A549 treated with DMSO at 1 μM for 4 hours (cell line): ENCODE results near the gene SRRM5. TPM values are rescaled to one million over a fixed set of nuclear protein-coding genes. Genes with fewer than 3 reads are reported as not detected.

Experiments used
- total RNA-seq: library from RNA; stranded (reverse); fragments of 200-300 nt; extraction: Qiagen RNA extraction; gene quantifications from 5 replicates; pipeline ENCODE4 v1.2.3, GENCODE V29; 2022; ENCODE audit warnings: low read depth

SRRM5 gene
- total RNA-seq = 0.61 to 1.4 TPM (median 0.85 TPM) in 5 replicates

GRCh38 chr19:43611788-43612187 is at the start of gene SRRM5:
SRRM5 (plus strand) TSS chr19:43612088; CDS start chr19:43612122, 34 bp downstream.

GRCh38 chr19:43575156-43575950 is 36.5 kb upstream of the SRRM5 start, which contains the start of the genes PINLYP and XRCC1:
PINLYP (plus strand) TSS chr19:43575801; CDS start chr19:43577192, 1,391 bp downstream.
XRCC1 (minus strand) TSS chr19:43575527; CDS start chr19:43575458, 69 bp downstream.

GRCh38 chr19:43595999-43596841 is 15.7 kb upstream of the SRRM5 start, which contains the start of the genes IRGQ and ZNF576:
IRGQ (minus strand) TSS chr19:43596134; CDS start chr19:43595338, 796 bp downstream.
ZNF576 (plus strand) TSS chr19:43596595; CDS start chr19:43597109, 514 bp downstream.

GRCh38 chr19:43619262-43620060 is 7.6 kb downstream of the SRRM5 start, which contains the start of gene ZNF428:
ZNF428 (minus strand) TSS chr19:43619629; CDS start chr19:43614304, 5,325 bp downstream.

GRCh38 chr19:43639519-43640423 is 27.9 kb downstream of the SRRM5 start, which contains the start of gene CADM4:
CADM4 (minus strand) TSS chr19:43639850; CDS start chr19:43639790, 60 bp downstream.

Other genes with a start within 250 kb of the SRRM5 start
- not detected in 5 replicates for gene TEX101, start 197.2 kb upstream of the SRRM5 start, total RNA-seq
- 0.45 to 1.2 TPM (median 0.58 TPM) in 5 replicates for gene LYPD3, start 146.5 kb upstream of the SRRM5 start, total RNA-seq
- gene PHLDB3, start 107.3 kb upstream of the SRRM5 start, total RNA-seq = 8.5 to 13.2 TPM (median 9.7 TPM) in 5 replicates
- gene ETHE1, start 84.9 kb upstream of the SRRM5 start, total RNA-seq = 50.5 to 52.8 TPM (median 51.5 TPM) in 5 replicates
- gene ZNF575, start 78.9 kb upstream of the SRRM5 start, total RNA-seq = 1.4 to 2.6 TPM (median 1.9 TPM) in 5 replicates
- gene XRCC1, start 36.6 kb upstream of the SRRM5 start, total RNA-seq = 27.8 to 35.5 TPM (median 28.8 TPM) in 5 replicates
- gene PINLYP, start 36.3 kb upstream of the SRRM5 start, total RNA-seq = 0.22 to 0.55 TPM (median 0.30 TPM) in 5 replicates
- 5.9 to 7.4 TPM (median 6.6 TPM) in 5 replicates for gene IRGQ, start 16.0 kb upstream of the SRRM5 start, total RNA-seq
- 15.5 to 22.4 TPM (median 21.0 TPM) in 5 replicates for gene ZNF576, start 15.5 kb upstream of the SRRM5 start, total RNA-seq
- gene ZNF428, start 7.5 kb downstream of the SRRM5 start, total RNA-seq = 46.5 to 64.2 TPM (median 58.3 TPM) in 5 replicates
- gene CADM4, start 27.8 kb downstream of the SRRM5 start, total RNA-seq = 7.6 to 10.8 TPM (median 8.5 TPM) in 5 replicates
- 111 to 140 TPM (median 128 TPM) in 5 replicates for gene PLAUR, start 58.1 kb downstream of the SRRM5 start, total RNA-seq
- gene IRGC, start 104.0 kb downstream of the SRRM5 start, total RNA-seq = not detected in 5 replicates
- 45.3 to 77.8 TPM (median 63.7 TPM) in 5 replicates for gene SMG9, start 142.9 kb downstream of the SRRM5 start, total RNA-seq
- 53.4 to 63.0 TPM (median 58.9 TPM) in 5 replicates for gene KCNN4, start 168.9 kb downstream of the SRRM5 start, total RNA-seq
- gene LYPD5, start 190.4 kb downstream of the SRRM5 start, total RNA-seq = 0.17 to 0.31 TPM (median 0.22 TPM) in 5 replicates
- gene ZNF283, start 215.2 kb downstream of the SRRM5 start, total RNA-seq = 4.6 to 6.6 TPM (median 5.0 TPM) in 5 replicates